Raji (cell line): Measurements from ENCODE around the gene REP15.

ENCODE experiments used
- POLR2A ChIP-seq: IDR thresholded peaks from 2 replicates; pipeline ENCODE4 v1.6.1; 2011; ENCODE audit warnings: low read depth, low read length, control low read depth; ENCODE audit not compliant: insufficient read depth

Gene REP15

GRCh38 chr12:27730097-27730588 is 33.9 kb downstream of the REP15 start:
- TF ChIP-seq POLR2A: no peak

DNA sequence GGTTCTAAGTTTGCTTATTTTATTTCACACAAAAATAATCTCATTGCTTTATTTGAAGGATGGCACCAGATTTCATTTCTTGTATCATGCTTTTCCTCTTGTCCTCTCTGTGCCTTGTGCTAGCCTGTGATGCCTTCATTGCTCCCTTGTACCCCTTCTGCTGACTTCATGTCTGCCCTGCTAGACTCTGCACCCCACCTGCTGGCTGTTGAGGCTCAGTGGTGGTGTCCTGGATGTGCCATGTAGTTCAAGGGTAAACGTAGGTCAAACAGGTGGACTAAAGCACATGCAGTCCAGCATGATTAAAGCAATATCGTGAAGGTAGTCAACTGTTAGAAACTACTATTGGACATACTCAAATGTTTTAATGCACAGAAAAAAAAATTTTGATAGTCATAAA is 36.0 kb downstream of the REP15 start:
- TF ChIP-seq POLR2A: no peak

GRCh38 chr12:27733052-27733656 is 36.9 kb downstream of the REP15 start:
- no peak for TF ChIP-seq POLR2A

- no peak for TF ChIP-seq POLR2A
Observed at GRCh38 chr12:27733791-27734190, 37.5 kb downstream of the REP15 start.

GRCh38 chr12:27743601-27744000 is 47.4 kb downstream of the REP15 start:
- no peak for TF ChIP-seq POLR2A
